K562 (cell line): ENCODE results near the gene SIDT1. TPM values are rescaled to one million over a fixed set of nuclear protein-coding genes. Genes with fewer than 3 reads are reported as not detected.

ENCODE experiments used
- ATAC-seq: fragments of 200-7000 bp; cut with Tn5 transposase; 3 replicates; pipeline ENCODE4 v1.9.1; 2020; ENCODE audit warnings: moderate library complexity
- BruUV-seq: library from RNA; stranded (reverse); fragments of 400-500 nt; replicated peaks from 2 replicates; lab custom pipeline; 2021; lab: Mats Ljungman, UMichigan
- CTCF ChIA-PET: fragments of 300-600 bp; formaldehyde crosslinking; extraction: SDS; loops from one replicate; lab custom pipeline; 2021; ENCODE audit warnings: low intra/inter-chr PET ratio; lab: Yijun Ruan, JAX
- POLR2A ChIA-PET: fragments of 300-600, 350-650 bp; sonication (Branson Sonifier 250); formaldehyde crosslinking; extraction: SDS; loops from one replicate; lab custom pipeline; 2021; ENCODE audit warnings: antibody characterized with exemption, inconsistent platforms; lab: Yijun Ruan, JAX
- DNase-seq, 4 experiments: peaks; one replicate each; pipeline versions ENCODE4 v3.0.0 to v3.0.0-alpha.2; 2011 to 2018; ENCODE audit warnings: low spot score in 3 of 4, mixed read lengths in 3 of 4; ENCODE audit errors: extremely low read depth in 1 of 4
- FAIRE-seq: peaks from 2 replicates; lab custom pipeline; 2011; peaks lifted over from hg19 to GRCh38; lab: Jason Lieb, UNC
- H2AFZ ChIP-seq: 2 replicates; pipeline ENCODE4 v1.6.0; 2011; ENCODE audit warnings: low read depth, low read length, control low read depth, inconsistent platforms
- H3K27ac ChIP-seq: fragments of 200-600 bp; 3 replicates; pipeline ENCODE4 v1.8.0; 2011; ENCODE audit warnings: low read depth, mild to moderate bottlenecking, control low read depth, inconsistent platforms, low read length, moderate library complexity, mixed read lengths; ENCODE audit errors: extremely low read depth
- H3K27me3 ChIP-seq, 2 experiments: fragments of 300-600 bp in 1 of 2; 2 replicates in 1 of 2; 3 replicates in 1 of 2; pipeline versions ENCODE4 v1.6.0 to v1.8.0; 2011; ENCODE audit warnings: inconsistent platforms in 2 of 2, low read length in 2 of 2, mild to moderate bottlenecking in 1 of 2, mixed read lengths in 1 of 2, moderate library complexity in 1 of 2; ENCODE audit not compliant: control insufficient read depth in 2 of 2, insufficient read depth in 2 of 2
- H3K36me3 ChIP-seq: fragments of 300-600 bp; 3 replicates; pipeline ENCODE4 v1.8.0; 2011; ENCODE audit warnings: mild to moderate bottlenecking, low read length, inconsistent platforms; ENCODE audit not compliant: control insufficient read depth, insufficient read depth
- H3K4me1 ChIP-seq, 2 experiments: fragments of 200-600 bp in 1 of 2; replicated peaks in 1 of 2; 2 replicates in 1 of 2; 3 replicates in 1 of 2; pipeline versions ENCODE4 v1.5.1 to v1.8.0; 2011; ENCODE audit warnings: inconsistent platforms in 2 of 2, low read length in 2 of 2, mild to moderate bottlenecking in 1 of 2, mixed read lengths in 1 of 2, moderate library complexity in 1 of 2; ENCODE audit not compliant: control insufficient read depth in 2 of 2, insufficient read depth in 2 of 2
- H3K4me2 ChIP-seq: 2 replicates; pipeline ENCODE4 v1.6.1; 2011; ENCODE audit warnings: low read length, control low read depth, inconsistent platforms, mixed read lengths; ENCODE audit not compliant: insufficient read depth
- H3K4me3 ChIP-seq: fragments of 200-600 bp; sonication (generic), shearing (Covaris generic); 2 replicates; pipeline ENCODE4 v1.5.1; 2016; ENCODE audit warnings: control low read depth, inconsistent platforms
- H3K79me2 ChIP-seq: fragments of 200-600 bp; 3 replicates; pipeline ENCODE4 v1.8.0; 2011; ENCODE audit warnings: low read length, inconsistent platforms; ENCODE audit not compliant: control insufficient read depth, insufficient read depth
- H3K9ac ChIP-seq, 2 experiments: 2 replicates each; pipeline versions ENCODE4 v1.6.0 to v1.6.1; 2011; ENCODE audit warnings: low read depth in 2 of 2, low read length in 2 of 2, control low read depth in 1 of 2, inconsistent platforms in 1 of 2, mild to moderate bottlenecking in 1 of 2, mixed read lengths in 1 of 2; ENCODE audit not compliant: insufficient read depth in 1 of 2
- H3K9me1 ChIP-seq: one replicate; pipeline ENCODE4 v1.6.0; 2011; ENCODE audit warnings: inconsistent platforms, mild to moderate bottlenecking, low read length, moderate library complexity; ENCODE audit not compliant: control insufficient read depth, insufficient read depth
- H3K9me3 ChIP-seq: replicated peaks from 2 replicates; pipeline ENCODE4 v1.5.1; 2011; ENCODE audit warnings: low read depth, low read length, inconsistent platforms; ENCODE audit not compliant: control insufficient read depth, insufficient read depth
- H4K20me1 ChIP-seq: replicated peaks from 2 replicates; pipeline ENCODE4 v1.6.1; 2011; ENCODE audit warnings: low read length, inconsistent platforms, mixed read lengths; ENCODE audit not compliant: control insufficient read depth, insufficient read depth
- FIP1L1 ChIP-seq: fragments of 200-400 bp; formaldehyde crosslinking; IDR thresholded peaks from 2 replicates; pipeline ENCODE4 v1.6.1; 2018; ENCODE audit warnings: mild to moderate bottlenecking, low read depth, low read length; ENCODE audit not compliant: poor library complexity, severe bottlenecking
- PATZ1 ChIP-seq: fragments of 250-450 bp; sonication (Bioruptor Pico); IDR thresholded peaks from 2 replicates; pipeline ENCODE4 v1.5.0; 2020; ENCODE audit warnings: mild to moderate bottlenecking, borderline replicate concordance
- TAF1 ChIP-seq: IDR thresholded peaks from 2 replicates; pipeline ENCODE4 v1.6.1; 2011; ENCODE audit warnings: mild to moderate bottlenecking, low read length, moderate library complexity; ENCODE audit not compliant: insufficient read depth, control insufficient read depth, severe bottlenecking; ENCODE audit errors: extremely low read depth
- ZFP36 ChIP-seq: fragments of 150-350 bp; IDR thresholded peaks from 2 replicates; pipeline ENCODE4 v1.6.1; 2018; ENCODE audit warnings: low read length, low read depth; ENCODE audit not compliant: partially characterized antibody
- ZKSCAN1 ChIP-seq: fragments of 150-350 bp; IDR thresholded peaks from 2 replicates; pipeline ENCODE4 v1.6.1; 2016; ENCODE audit warnings: low read depth, low read length
- ZNF449 ChIP-seq: fragments of 250-450 bp; sonication (Bioruptor Pico); IDR thresholded peaks from 2 replicates; pipeline ENCODE4 v1.8.0; 2022; ENCODE audit warnings: moderate library complexity, mild to moderate bottlenecking, inconsistent platforms
- WGBS: fragments of 100-300 bp; shearing (Covaris generic); methylation state at CpG from one replicate; pipeline ENCODE4 v1.1.6; 2016; ENCODE audit warnings: low coverage, mixed read lengths; ENCODE audit not compliant: insufficient coverage; ENCODE audit errors: missing lambda C conversion rate; 5-methylcytosine and 5-hydroxymethylcytosine counted together
- in situ Hi-C: fragments of 300-500 bp; cut with MboI; formaldehyde crosslinking; loops from 4 replicates; pipeline ENCODE4 v1.15.0; 2018; ENCODE audit warnings: inconsistent platforms, mixed read lengths
- intact Hi-C: fragments of 100-400 bp; cut with micrococcal nuclease; formaldehyde crosslinking; loops from 2 replicates; pipeline ENCODE4 v1.14.2; 2022
- polyA plus RNA-seq, 8 experiments: library from polyadenylated mRNA; depleted of rRNA in 4 of 8; stranded (reverse) in 5 of 8; unstranded in 3 of 8; fragments of >200 nt; fragmentation: Nextera tagmentation in 2 of 8; fragmentation: Illumina TruSeq in 1 of 8; extraction: Ambion mirVana in 2 of 8; extraction: Trizol in 1 of 8; gene quantifications; 2 replicates each; pipeline versions ENCODE4 v1.2.1 to v1.2.3, GENCODE V29; 2011 to 2014; ENCODE audit warnings: inconsistent platforms in 1 of 8, missing spikeins in 1 of 8
- total RNA-seq, 7 experiments: library from RNA; depleted of rRNA in 6 of 7; stranded (reverse); fragments of >200 nt in 6 of 7; fragmentation: Illumina TruSeq in 2 of 7; extraction: Trizol in 2 of 7; gene quantifications; 2 replicates each; pipeline versions ENCODE4 v1.2.1 to v1.2.3, GENCODE V29; 2011 to 2021; ENCODE audit warnings: low replicate concordance in 1 of 7
- TF ChIP-seq, protein P1 (sequence below): sonication (generic); formaldehyde crosslinking; IDR thresholded peaks from 2 replicates; pipeline ENCODE4 v1.8.1; 2023; ENCODE audit warnings: missing genetic modification reagents, mild to moderate bottlenecking, borderline replicate concordance
- TF ChIP-seq, protein P2 (sequence below): IDR thresholded peaks from 2 replicates; pipeline ENCODE4 v1.6.1; 2014; ENCODE audit warnings: antibody characterized with exemption

Gene SIDT1
- total and polyA plus RNA-seq, 9 of the 15 experiments (the other 6 are each of a cell fraction or from before 2014, with no cell fraction given) = not detected

DNA sequence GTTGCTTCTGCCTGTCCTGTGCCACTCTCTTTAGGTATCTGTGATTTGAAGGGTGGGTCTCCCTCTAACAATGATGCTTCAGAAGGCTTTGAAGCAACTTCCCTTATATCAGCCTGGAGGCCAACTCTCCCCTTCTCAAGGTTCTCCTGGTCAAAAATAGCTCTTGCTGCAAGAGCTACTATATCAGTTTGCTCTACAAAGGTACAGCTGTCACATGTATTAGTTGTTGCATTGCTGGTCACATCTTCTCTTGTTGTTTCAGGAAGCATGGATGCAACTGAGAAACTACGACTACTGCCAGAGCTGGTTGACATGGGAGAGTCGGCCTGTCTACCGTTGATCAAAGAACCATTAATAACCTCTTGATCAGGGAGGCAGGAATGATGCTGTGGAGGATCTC is 125.8 kb downstream of the SIDT1 start (continued):
- no peak for TF ChIP-seq TAF1
- TF ChIP-seq PATZ1 = no peak
- TF ChIP-seq ZFP36 = no peak
- TF ChIP-seq ZKSCAN1 = no peak

- Histone ChIP-seq H3K4me1 (no peaks in the 10 kb centered on the region), H3K4me2 (no peak overlapping the region)
- FAIRE-seq = no peak
- no peak for TF ChIP-seq ZNF449 (CRISPR knock-in tag)
- TF ChIP-seq, protein P1, sequence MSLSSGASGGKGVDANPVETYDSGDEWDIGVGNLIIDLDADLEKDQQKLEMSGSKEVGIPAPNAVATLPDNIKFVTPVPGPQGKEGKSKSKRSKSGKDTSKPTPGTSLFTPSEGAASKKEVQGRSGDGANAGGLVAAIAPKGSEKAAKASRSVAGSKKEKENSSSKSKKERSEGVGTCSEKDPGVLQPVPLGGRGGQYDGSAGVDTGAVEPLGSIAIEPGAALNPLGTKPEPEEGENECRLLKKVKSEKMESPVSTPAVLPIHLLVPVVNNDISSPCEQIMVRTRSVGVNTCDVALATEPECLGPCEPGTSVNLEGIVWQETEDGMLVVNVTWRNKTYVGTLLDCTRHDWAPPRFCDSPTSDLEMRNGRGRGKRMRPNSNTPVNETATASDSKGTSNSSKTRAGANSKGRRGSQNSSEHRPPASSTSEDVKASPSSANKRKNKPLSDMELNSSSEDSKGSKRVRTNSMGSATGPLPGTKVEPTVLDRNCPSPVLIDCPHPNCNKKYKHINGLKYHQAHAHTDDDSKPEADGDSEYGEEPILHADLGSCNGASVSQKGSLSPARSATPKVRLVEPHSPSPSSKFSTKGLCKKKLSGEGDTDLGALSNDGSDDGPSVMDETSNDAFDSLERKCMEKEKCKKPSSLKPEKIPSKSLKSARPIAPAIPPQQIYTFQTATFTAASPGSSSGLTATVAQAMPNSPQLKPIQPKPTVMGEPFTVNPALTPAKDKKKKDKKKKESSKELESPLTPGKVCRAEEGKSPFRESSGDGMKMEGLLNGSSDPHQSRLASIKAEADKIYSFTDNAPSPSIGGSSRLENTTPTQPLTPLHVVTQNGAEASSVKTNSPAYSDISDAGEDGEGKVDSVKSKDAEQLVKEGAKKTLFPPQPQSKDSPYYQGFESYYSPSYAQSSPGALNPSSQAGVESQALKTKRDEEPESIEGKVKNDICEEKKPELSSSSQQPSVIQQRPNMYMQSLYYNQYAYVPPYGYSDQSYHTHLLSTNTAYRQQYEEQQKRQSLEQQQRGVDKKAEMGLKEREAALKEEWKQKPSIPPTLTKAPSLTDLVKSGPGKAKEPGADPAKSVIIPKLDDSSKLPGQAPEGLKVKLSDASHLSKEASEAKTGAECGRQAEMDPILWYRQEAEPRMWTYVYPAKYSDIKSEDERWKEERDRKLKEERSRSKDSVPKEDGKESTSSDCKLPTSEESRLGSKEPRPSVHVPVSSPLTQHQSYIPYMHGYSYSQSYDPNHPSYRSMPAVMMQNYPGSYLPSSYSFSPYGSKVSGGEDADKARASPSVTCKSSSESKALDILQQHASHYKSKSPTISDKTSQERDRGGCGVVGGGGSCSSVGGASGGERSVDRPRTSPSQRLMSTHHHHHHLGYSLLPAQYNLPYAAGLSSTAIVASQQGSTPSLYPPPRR (CRISPR knock-in tag) = no peak
- no peak for TF ChIP-seq FIP1L1
- TF ChIP-seq, protein P2, sequence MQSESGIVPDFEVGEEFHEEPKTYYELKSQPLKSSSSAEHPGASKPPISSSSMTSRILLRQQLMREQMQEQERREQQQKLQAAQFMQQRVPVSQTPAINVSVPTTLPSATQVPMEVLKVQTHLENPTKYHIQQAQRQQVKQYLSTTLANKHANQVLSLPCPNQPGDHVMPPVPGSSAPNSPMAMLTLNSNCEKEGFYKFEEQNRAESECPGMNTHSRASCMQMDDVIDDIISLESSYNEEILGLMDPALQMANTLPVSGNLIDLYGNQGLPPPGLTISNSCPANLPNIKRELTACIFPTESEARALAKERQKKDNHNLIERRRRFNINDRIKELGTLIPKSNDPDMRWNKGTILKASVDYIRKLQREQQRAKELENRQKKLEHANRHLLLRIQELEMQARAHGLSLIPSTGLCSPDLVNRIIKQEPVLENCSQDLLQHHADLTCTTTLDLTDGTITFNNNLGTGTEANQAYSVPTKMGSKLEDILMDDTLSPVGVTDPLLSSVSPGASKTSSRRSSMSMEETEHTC = no peak
These were observed 126.8 kb downstream of the SIDT1 start for GRCh38 chr3:113659101-113659541.

More at GRCh38 chr3:113659101-113659541, 126.8 kb downstream of the SIDT1 start:
- in situ Hi-C loops (no loop called here), intact Hi-C loops (no loop called here)
- H4K20me1 ChIP-seq = no peaks in the 10 kb centered on the region
- H3K36me3 ChIP-seq = no peaks in the 10 kb centered on the region
- no peaks in the 10 kb centered on the region for H3K27me3 ChIP-seq
- H3K27ac ChIP-seq = no peak overlapping the region
- ATAC-seq = no peak
- no peaks in the 10 kb centered on the region for H3K9me3 ChIP-seq
- ChIA-PET CTCF (no interaction called here), POLR2A (no interaction called here)
- no peak overlapping the region for H2AFZ ChIP-seq
- BruUV-seq = no TSS peak
- H3K4me3 ChIP-seq = no peak overlapping the region
- H3K9ac ChIP-seq = no peak overlapping the region
- 64% methylated on average over 1 of the region's 1 CpG for WGBS
- DNase-seq = no peak
- H3K79me2 ChIP-seq = no peaks in the 10 kb centered on the region
- no peaks in the 10 kb centered on the region for H3K9me1 ChIP-seq
